ENCODE data around the gene TLCD4. TPM values are rescaled to one million over a fixed set of nuclear protein-coding genes. Genes with fewer than 3 reads are reported as not detected.

Gene TLCD4
- total RNA-seq, 1 donor from 2014 or later = 0.24 TPM

GRCh38 chr1:95108792-95109191, 8.4 kb upstream of the TLCD4 start:
- POLR2A ChIA-PET = no interaction called here
- Mint-ChIP-seq H3K4me1 (no peaks in the 10 kb centered on the region), H3K27me3 (peaks cover 13% of the 10 kb centered on the region), H3K27ac (no peak overlapping the region), H3K4me3 (no peak overlapping the region), H3K36me3 (ENCODE audit: low read depth) (no peaks in the 10 kb centered on the region), H3K9me3 (no peaks in the 10 kb centered on the region)
- DNase-seq = no peak
- no peak for ATAC-seq (ENCODE audit: low read depth)
- intact Hi-C loops (cut with micrococcal nuclease) = loop anchor here (1.0 kb wide), 1 partner anchor 9 kb away; the partner anchor contains the start of gene TLCD4
- CTCF ChIA-PET = no interaction called here
- no peak for TF ChIP-seq CTCF (IDR thresholded peaks at IDR 0.05)

GRCh38 chr1:95111014-95111413, 6.1 kb upstream of the TLCD4 start:
- no peaks in the 10 kb centered on the region for H3K4me1 Mint-ChIP-seq
- no peak for ATAC-seq (ENCODE audit: low read depth)
- peaks cover 15% of the 10 kb centered on the region for H3K27me3 Mint-ChIP-seq
- no peak overlapping the region for H3K27ac Mint-ChIP-seq
- intact Hi-C loops (cut with micrococcal nuclease) = no loop called here
- no peak overlapping the region for H3K4me3 Mint-ChIP-seq
- ChIA-PET POLR2A (no interaction called here), CTCF (no interaction called here)
- no peaks in the 10 kb centered on the region for H3K9me3 Mint-ChIP-seq
- H3K36me3 Mint-ChIP-seq (ENCODE audit: low read depth) = no peaks in the 10 kb centered on the region
- DNase-seq = no peak
- TF ChIP-seq CTCF (IDR thresholded peaks at IDR 0.05) = no peak

GRCh38 chr1:95113684-95114083, 3.5 kb upstream of the TLCD4 start:
- peaks cover 2% of the 10 kb centered on the region for H3K36me3 Mint-ChIP-seq (ENCODE audit: low read depth)

GRCh38 chr1:95115708-95116137, 1.4 kb upstream of the TLCD4 start:
- H3K36me3 Mint-ChIP-seq (ENCODE audit: low read depth) = peaks cover 2% of the 10 kb centered on the region
- peaks cover 7% of the 10 kb centered on the region for H3K4me1 Mint-ChIP-seq
- ATAC-seq (ENCODE audit: low read depth) = no peak
- intact Hi-C loops (cut with micrococcal nuclease) = loop anchor here (1.0 to 2.0 kb wide), 4 partner anchors 19 to 119 kb away; partner anchors contain the start of genes ALG14 and RWDD3
- ChIA-PET POLR2A (interaction anchor here (1.3 kb wide), 1 partner anchor 43 kb away, joined by 4 read pairs; no protein-coding TSS in a partner anchor), CTCF (interaction anchor here (0.7 to 1.6 kb wide), 4 partner anchors 31 to 261 kb away, joined by 3 to 7 read pairs (median 4); partner anchors contain the start of gene RWDD3)
- no peak overlapping the region for H3K27ac Mint-ChIP-seq
- H3K4me3 Mint-ChIP-seq = no peak overlapping the region
- H3K27me3 Mint-ChIP-seq = peaks cover 35% of the 10 kb centered on the region
- H3K9me3 Mint-ChIP-seq = no peaks in the 10 kb centered on the region
- DNase-seq = no peak
- TF ChIP-seq CTCF (IDR thresholded peaks at IDR 0.05) = no peak

More at GRCh38 chr1:95113684-95114083, 3.5 kb upstream of the TLCD4 start:
- ATAC-seq (ENCODE audit: low read depth) = no peak
- Mint-ChIP-seq H3K27me3 (peaks cover 24% of the 10 kb centered on the region), H3K4me3 (no peak overlapping the region), H3K27ac (no peak overlapping the region), H3K9me3 (no peaks in the 10 kb centered on the region), H3K4me1 (peaks cover 7% of the 10 kb centered on the region)
- POLR2A ChIA-PET = no interaction called here
- no peak for TF ChIP-seq CTCF (IDR thresholded peaks at IDR 0.05)
- intact Hi-C loops (cut with micrococcal nuclease) = no loop called here
- DNase-seq = no peak
- CTCF ChIA-PET = no interaction called here

GRCh38 chr1:95116580-95117206, 462 bp upstream of the TLCD4 start:
- H3K36me3 Mint-ChIP-seq (ENCODE audit: low read depth) = peaks cover 2% of the 10 kb centered on the region
- ChIA-PET POLR2A (interaction anchor here (0.6 to 2.0 kb wide), 3 partner anchors 44 to 117 kb away, joined by 4 to 10 read pairs (median 4); partner anchors contain the start of gene RWDD3), CTCF (interaction anchor here (0.7 to 1.6 kb wide), 3 partner anchors 44 to 262 kb away, joined by 3 to 13 read pairs (median 5); partner anchors contain the start of genes ALG14 and RWDD3)
- H3K27ac Mint-ChIP-seq = peak overlapping the region; percentile 74
- intact Hi-C loops (cut with micrococcal nuclease) = loop anchor here (1.0 to 2.0 kb wide), 5 partner anchors 8 to 118 kb away; partner anchors contain the start of genes ALG14 and RWDD3
- peaks cover 41% of the 10 kb centered on the region for H3K27me3 Mint-ChIP-seq
- peaks cover 7% of the 10 kb centered on the region for H3K4me1 Mint-ChIP-seq
- peak; percentile 76 for TF ChIP-seq CTCF (IDR thresholded peaks at IDR 0.05)
- DNase-seq (peak; percentile 31), ATAC-seq (ENCODE audit: low read depth) (peak; percentile 82)
- H3K9me3 Mint-ChIP-seq = no peaks in the 10 kb centered on the region
- peak overlapping the region; percentile 93 for H3K4me3 Mint-ChIP-seq
